Embryonic facial prominence (tissue), 1 donor: ENCODE results near the gene OR10A2.
"Not testable (repeated sequence)": the region's sequence is repeated elsewhere in the genome, so short reads cannot be mapped to it uniquely, and the experiment has no call there.

ENCODE experiments used
- DNase-seq: peaks from one replicate; pipeline ENCODE4 v3.0.0-alpha.2; 2016; ENCODE audit errors: extremely low spot score

Gene OR10A2

DNA sequence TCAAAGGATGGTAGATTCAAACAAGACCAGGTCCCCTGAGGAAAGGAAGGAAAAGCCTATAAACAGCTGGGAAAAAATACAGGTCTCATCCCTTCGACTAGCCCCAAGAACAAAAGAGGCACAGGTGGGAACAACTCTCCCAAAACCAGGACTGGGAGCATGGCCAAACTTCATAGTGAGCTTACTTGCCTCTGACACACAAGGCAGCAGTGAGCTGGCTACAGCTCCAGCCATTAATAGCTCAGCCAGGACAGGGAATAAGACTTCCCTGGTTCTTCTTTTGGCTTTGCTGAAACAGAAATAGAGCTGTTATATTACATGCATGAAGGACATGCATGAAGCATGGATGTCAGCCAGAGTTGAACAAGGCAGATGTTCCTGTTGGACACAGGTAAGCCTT is at the start of gene OR10A2:
TSS of gene OR10A2 (plus strand) at position 97 of the 400 bp plus-strand sequence. CDS start 6,698 bp downstream, outside the sequence.
- DNase-seq, result no peak

DNA sequence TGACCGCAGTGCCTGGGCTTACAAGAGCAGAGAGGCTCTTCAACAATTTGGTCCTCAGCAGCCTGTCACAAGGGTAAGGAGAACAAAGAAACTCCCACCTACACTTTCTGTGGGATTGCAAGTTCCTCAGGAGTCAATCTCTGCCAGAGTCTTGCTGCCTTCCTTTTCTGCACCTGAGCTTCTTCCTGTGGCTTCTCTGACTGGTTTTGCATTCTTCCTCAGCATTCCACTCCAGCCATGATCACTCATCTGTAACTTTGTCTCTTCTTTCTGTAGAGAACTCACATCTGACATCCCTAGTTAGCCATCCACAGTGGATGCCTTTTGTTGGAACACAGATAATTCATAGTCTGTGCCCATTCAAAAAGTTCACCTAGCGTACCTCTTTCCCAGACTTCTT is 49.2 kb upstream of the OR10A2 start:
- DNase-seq, result no peak

- no peak for DNase-seq
These were observed 45.2 kb upstream of the OR10A2 start for GRCh38 chr11:6817694-6818093.

DNA sequence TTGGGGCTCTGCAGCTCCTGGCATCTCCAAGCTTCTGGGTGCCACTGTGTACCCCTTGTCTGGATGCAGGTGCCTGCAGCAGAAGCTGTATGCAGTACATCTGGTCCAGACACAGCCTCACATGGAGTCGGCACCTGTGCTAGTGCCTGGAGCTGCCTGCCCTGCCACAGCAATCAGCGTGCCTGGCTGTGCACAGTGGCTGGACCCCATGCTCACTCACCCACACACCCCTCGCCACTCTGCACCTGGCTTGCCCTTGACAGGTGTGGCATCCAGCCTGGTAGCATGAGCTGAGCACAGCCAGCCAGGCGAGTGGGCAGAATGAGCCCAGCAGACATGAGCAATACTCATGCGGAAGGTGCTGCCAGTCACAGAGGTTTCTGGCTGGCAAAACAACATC is 43.9 kb upstream of the OR10A2 start:
- DNase-seq, result no peak

DNA sequence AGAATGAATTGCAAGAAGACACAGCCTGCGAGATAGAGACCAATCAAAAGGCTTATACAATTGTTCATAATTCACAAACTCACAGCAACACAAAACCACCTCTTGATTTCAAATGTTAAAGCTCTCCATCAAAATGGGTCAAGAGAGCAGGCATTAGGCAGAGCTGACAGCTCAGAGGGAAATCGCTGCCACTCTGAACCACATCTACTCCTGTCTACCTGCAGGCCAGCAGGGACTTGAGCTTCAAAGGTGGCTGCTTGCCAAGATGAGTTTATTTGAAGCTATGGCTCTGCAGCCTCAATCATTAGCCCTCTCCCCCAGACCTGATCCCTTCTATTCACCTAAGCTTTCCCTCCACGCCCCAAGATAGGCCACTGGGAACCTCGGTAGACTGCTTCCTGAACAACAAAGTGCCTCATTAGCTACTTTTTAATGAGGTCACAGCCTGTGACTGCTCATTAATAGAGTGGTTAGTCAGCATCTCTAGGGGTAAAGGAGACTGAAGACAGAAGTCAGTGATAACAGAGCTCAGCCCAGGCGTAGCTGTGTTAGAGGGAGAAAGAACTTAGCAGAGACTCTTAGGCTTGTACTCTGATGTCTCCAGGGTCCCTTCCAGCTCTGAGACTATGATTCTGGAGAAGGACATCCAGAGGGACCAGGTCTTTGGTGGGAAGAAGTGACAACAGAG is 38.6 kb upstream of the OR10A2 start:
- no peak for DNase-seq

DNA sequence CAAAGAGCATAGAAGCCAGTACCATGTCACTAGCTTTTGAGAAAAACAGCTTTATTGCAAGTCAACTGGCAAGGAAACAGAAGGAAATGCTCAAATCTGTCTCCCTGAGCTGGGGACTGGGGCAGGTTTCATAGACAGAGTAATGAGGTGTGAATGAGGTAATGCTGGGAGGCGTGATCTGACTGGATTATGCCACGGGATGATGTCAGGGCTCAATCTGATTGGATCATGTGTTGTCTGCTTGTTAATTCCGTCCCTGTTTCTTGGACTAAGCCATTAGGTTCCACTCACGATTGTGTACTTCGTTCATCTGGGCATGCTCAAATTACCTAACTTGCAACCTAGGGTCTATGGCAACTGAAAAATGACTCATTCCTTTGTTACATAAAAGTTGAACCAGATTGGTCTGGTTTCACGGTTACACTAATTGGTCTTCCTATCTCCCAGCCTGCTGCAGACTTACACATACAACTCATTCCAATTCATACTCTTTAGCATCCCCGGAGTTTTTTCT is 37.6 kb upstream of the OR10A2 start:
- no peak for DNase-seq

- DNase-seq, result no peak
These were observed 34.8 kb upstream of the OR10A2 start for GRCh38 chr11:6828103-6828502.

- DNase-seq, result no peak
These were observed 29.5 kb upstream of the OR10A2 start for GRCh38 chr11:6833356-6833755.

DNA sequence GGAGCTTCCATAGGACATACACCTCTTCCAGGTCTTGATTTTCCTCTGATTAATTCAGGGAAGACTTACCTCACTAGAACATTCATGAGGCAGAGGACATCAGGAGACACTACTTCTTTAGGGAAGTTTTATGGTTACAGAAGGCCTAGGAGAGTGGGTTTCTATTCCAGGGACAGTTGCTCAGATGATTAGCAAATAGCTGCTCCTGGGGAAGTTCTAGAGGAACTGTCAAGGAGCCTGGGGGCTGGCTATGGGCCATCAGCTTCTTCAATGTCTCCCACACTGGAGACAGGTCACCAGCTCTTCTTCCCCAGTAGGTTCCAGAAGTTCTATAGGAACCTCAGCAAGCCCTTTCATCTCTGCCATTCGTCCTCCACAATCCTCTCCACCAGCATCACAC is 28.8 kb upstream of the OR10A2 start:
- no peak for DNase-seq

- no peak for DNase-seq
These were observed 21.2 kb upstream of the OR10A2 start for GRCh38 chr11:6841694-6842093.

GRCh38 chr11:6843670-6844069 is 19.2 kb upstream of the OR10A2 start:
- DNase-seq, result no peak

DNA sequence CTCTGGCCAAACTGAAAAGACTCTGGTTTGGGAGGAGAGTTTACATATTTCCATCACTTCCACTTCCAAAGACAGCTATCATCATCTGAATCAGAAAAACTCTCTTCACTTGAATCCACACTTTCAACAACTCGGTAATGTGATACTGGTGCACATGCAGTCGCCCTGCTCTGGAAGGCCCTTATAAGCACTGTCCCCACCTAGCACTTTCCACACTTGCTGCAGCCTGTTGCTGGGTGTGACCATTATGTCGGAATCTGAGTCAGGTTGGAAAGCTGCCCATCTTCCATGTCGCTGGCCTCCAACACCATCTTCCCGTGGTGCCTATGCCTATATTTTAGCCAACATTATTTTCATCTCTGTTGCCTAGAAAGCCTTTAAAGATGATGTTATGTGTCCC is 18.5 kb upstream of the OR10A2 start:
- no peak for DNase-seq

DNA sequence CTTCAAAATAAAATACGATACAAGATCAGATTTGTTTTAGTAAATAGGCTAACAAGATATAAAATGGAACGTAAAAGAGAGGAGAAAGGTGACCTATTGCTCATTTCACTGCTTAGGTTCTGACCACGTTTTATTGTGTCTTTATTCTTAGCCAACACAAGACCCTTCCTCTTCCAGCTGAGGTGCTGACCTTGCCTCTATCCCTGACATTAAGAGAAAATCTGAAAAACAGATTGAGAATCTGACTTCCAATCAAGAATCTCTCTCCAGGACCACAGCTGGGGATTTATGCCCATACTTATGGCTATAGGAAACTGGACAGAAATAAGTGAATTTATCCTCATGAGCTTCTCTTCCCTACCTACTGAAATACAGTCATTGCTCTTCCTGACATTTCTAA is 17.5 kb upstream of the OR10A2 start, which contains the start of gene OR10A5:
TSS of gene OR10A5 (plus strand) at position 301 of the 400 bp plus-strand sequence. CDS start at position 301, 0 bp downstream.
- no peak for DNase-seq

DNA sequence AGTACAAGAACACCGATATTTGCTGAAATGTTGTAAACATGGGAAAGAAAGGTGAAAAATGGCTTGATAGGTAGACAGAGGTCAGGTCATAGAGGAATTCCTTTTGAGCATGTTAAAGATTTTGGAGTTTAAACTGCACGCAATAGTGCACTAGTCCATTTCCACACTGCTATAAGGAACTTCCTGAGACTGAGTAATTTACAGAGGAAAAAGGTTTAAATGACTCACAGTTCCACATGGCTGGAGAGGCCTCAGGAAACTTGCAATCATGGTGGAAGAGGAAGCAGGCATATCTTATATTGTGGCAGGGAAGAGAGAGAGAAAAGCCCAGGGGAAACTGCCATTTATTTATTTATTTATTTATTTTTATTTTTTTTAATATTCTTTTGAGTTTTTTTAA is 12.3 kb upstream of the OR10A2 start:
- DNase-seq, result no peak

DNA sequence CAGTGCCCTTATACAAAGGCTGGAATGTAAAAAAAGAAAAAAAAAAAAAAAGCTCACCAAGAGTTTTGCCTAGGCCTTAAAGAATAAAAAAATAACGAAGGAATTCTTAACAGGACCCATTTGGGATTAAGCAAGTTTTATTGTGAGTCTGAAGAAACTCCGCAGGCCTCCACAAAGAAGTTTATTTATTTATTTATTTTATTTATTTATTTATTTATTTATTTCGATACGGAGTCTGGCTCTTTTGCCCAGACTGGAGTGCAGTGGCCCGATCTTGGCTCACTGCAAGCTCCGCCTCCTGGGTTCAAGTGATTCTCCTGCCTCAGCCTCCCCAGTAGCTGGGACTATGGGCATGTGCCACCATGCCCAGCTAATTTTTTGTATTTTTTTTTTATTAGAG is 8.1 kb upstream of the OR10A2 start:
- not testable (repeated sequence) for DNase-seq

GRCh38 chr11:6855971-6856541 is 6.8 kb upstream of the OR10A2 start:
- DNase-seq, result no peak

- no peak for DNase-seq
These were observed 6.0 kb upstream of the OR10A2 start for GRCh38 chr11:6856871-6857270.

GRCh38 chr11:6864438-6864837 is 1.6 kb downstream of the OR10A2 start:
- no peak for DNase-seq

GRCh38 chr11:6871278-6871677 is 8.4 kb downstream of the OR10A2 start:
- DNase-seq, result no peak

DNA sequence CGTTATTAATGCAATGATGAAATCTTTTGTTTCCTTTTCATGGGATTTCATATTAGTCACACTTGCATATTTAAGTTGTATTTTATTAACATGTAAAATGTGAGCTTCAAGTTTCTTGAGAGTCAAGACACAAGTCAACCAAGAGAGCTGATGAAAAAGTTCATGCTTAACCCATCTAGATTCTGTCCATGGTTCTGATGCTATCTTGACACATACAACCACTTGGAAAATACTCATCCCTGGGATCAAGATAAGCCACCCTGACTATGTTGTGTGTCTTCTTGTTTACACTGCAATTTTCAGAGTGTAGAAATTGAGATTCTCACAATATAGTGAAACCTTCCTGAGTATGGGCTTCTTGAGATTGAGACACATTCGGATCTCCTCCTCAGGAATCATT is 12.9 kb downstream of the OR10A2 start:
- DNase-seq, result no peak

DNA sequence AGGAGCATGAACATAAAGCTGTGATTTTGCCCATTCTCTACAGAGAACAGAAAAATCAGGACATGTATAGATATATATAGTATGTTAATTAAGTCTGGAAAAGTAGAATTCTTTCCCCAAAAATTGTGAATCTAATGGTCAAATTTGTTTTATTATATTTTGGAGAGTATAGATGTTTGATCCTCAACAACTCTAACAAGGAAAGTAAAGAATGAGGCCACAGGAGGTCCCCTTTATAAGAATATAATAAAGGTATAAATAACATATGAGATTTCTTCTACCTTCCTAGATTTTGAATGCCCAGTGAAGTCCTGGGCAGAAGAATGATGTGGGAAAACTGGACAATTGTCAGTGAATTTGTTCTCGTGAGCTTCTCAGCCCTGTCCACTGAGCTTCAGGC is 13.5 kb downstream of the OR10A2 start, which contains the start of gene OR10A4:
TSS of gene OR10A4 (plus strand) at position 301 of the 400 bp plus-strand sequence. CDS start at position 324, 23 bp downstream.
- DNase-seq, result no peak

DNA sequence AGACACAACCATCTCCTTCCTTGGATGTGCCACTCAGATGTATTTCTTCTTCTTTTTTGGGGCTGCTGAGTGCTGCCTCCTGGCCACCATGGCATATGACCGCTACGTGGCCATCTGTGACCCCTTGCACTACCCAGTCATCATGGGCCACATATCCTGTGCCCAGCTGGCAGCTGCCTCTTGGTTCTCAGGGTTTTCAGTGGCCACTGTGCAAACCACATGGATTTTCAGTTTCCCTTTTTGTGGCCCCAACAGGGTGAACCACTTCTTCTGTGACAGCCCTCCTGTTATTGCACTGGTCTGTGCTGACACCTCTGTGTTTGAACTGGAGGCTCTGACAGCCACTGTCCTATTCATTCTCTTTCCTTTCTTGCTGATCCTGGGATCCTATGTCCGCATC is 14.1 kb downstream of the OR10A2 start:
- DNase-seq, result no peak

DNA sequence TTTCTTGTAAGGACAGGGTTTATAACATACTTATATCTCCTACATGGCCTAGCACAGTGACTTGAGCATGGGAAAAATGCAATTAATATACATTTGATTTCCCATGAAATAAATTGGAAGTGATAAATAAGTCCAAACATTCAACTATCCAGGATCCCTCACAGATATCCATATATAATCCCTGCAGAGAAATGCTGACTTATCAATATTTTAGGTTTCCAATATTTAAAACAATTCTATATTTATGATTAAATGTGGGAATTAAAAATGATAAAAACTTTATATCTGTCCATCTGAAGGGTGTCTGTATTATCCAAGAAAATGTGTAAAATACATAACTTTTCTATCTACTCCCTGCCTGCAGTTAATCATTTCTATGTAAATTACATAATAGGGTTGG is 19.9 kb downstream of the OR10A2 start:
- DNase-seq, result no peak
